NCI-H345 (cell line): ENCODE measurements around the gene TMEM179B.
"Not testable (repeated sequence)": the region's sequence is repeated elsewhere in the genome, so short reads cannot be mapped to it uniquely, and the experiment has no call there.

Experiments used
- DNase-seq: peaks from one replicate; lab custom pipeline; 2025; lab: John Stamatoyannopoulos, UW

Gene TMEM179B, protein sequence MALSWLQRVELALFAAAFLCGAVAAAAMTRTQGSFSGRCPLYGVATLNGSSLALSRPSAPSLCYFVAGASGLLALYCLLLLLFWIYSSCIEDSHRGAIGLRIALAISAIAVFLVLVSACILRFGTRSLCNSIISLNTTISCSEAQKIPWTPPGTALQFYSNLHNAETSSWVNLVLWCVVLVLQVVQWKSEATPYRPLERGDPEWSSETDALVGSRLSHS

GRCh38 chr11:62787005-62787759 is at the start of gene TMEM179B:
Gene TMEM179B (plus strand): TSS chr11:62787402. CDS start chr11:62787432, 30 bp downstream.
- DNase-seq, result peak; percentile 97

- no peak for DNase-seq
Observed at GRCh38 chr11:62747475-62748160, 39.6 kb upstream of the TMEM179B start.

DNA sequence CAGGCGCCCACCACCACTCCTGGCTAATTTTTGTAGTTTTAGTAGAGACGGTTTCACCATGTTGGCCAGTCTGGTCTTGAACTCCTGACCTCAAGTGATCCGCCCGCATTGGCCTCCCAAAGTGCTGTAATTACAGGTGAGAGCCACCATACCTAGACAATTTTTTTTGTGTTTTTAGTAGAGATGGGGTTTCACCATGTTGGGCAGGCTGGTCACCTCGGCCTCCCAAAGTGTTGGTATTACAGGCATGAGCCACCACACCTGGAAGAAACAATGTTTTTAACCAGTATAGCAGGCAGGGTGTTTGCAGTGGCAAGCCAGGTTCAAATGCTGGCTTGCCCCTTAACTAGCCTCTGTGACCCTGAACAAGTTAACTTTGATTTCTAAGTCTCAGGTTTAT is 37.3 kb upstream of the TMEM179B start:
- not testable (repeated sequence) for DNase-seq

DNA sequence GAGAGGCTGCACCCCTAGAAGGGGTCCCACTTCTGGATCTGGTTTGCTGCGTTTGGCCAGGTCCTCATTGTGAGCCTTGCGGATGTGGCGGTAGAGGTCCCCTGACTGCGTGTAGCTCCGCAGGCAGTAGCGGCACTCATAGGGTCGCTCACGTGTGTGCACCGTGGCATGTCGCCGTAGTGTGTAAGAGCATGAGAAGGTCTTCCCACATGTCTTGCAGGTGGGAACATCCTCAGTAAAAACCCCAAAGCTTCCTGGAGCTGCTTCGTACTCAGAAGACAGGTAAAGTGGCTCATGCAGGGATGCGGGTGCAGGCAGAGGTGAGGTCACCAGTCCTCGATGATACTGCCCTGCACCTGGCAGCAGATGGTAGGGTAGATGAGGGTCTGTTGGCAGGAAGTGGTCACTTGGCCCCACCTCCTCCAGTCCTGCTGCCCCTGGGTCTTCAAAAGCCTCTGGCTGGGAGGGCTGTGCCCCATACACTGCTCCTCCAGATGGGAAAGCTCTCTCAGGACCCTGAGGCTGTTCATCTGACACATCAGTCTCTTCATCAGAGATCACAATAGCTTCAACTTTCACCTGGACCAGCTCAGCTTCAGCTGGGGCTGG is 34.9 kb upstream of the TMEM179B start:
- no peak for DNase-seq

DNA sequence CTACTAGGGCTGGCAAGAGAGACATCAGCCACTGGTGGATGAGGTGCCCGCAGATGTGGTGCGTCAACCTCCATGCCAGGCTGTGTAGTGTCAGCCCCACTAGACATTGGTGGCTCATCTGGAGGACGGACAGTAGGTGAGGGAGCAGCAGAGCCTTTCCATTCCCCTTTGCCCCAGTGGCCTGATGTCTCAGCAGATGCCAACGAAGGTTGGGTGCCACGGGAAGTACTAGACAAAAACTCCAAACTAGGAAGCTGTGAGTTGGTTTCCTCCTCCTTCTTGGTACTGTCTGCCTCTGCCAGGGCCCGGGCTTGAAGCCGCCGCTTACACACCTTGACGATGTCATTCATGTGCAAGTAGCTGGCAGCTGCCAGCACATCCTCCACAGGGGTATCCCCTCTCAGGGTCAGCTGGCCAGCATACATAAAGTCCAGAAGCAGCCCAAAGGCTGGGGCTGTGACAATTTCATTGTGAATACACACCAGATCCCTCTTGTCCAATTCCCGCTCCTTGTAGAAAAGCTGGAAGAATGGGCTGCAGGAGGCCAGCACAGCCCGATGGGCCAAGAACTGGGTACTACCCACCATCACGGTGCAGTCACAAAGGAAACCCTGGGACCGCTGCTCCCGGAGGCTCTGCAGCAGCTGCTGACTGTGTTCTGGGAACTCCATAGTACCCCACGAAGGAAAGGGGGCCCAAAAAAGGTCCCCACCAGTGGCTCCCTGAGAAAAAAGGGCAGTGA is 34.0 kb upstream of the TMEM179B start:
- no peak for DNase-seq

DNA sequence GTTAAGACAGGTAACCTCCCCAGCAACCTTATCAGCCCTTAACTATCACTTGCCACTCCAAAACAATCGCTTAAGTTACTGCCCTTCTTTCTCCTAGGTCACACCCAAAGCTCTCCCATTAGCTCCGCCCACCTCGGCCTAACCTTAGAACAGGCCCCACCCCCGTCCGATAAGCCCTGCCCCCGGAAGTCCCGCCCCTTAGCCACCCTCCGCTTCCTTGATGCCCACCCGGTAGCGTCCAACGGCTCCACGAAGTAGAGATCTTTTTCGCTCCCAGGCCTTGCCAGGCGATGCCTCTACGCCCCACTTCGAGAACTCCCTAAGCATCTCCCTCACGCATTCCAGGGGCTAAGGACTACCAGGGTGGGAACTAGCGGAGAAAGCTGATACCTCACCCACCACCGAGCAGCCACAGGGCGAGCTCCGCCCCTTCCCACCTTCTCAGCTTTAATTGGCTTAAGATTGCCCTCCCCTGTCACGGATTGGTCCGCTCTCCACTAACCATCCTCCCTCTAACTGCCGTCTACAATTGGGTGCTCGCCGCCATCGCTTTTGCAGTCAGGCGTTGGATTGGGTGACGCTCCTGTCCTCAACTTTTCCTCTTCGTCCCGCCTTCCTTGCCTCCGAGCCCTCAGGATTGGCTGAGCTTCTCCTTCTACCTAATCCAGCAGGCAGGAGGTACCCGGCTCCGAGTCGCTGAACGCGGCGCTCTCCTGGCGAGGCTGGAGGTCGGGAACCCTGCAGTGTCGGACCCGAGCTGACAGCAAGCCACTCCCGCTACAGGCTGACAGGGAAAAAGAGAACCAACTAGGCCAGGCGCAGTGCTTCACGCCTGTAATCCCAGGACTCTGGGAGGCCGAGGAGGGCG is 33.2 kb upstream of the TMEM179B start, which contains the start of gene ZBTB3:
ZBTB3 (minus strand) TSS at position 425 of the 868 bp plus-strand sequence. CDS start 496 bp downstream, outside the sequence.
- peak; percentile 99 for DNase-seq

GRCh38 chr11:62755086-62755615 is 32.1 kb upstream of the TMEM179B start:
- DNase-seq, result no peak

DNA sequence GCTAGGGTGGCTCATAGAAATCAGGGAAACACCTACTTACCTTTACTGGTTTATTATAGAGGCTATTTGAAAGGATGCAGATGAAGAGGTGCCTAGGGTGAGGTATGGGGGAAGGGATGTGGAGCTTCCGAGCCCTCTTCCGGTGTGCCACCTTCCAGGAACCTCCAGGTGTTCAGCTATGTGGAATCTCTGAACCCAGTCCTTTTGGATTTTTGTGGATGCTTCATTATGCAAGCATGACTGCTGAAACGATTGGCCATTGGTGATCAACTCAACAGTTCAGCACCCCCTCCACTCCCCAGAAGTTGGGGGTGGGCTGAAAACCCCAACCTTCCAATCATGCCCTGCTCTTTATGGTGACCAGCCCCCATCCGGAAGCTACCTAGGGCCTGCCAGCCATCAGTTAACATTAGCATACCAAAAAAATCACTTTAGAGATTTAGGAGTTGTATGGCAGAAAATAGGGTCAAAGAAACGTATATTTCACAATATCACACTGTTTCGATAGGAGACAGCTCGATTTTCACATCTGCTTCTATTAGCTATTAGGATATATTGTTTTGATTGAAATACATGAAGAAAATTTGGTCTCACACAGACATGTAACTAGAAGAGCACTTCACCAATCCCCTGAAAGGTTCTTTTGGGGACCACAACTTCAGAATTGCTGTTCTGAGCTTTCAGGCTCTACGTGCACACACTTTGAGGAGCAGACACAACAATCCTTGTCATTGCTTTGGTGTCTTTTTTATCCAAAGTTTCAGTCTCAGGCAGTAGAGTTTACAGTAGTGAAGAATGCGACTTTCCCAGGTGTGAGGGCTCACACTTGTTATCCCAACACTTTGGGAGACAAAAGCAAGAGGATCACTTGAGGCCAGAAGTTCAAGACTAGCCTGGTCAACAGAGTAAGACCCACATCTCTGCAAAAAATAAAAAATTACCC is 29.1 kb upstream of the TMEM179B start:
- no peak for DNase-seq

DNA sequence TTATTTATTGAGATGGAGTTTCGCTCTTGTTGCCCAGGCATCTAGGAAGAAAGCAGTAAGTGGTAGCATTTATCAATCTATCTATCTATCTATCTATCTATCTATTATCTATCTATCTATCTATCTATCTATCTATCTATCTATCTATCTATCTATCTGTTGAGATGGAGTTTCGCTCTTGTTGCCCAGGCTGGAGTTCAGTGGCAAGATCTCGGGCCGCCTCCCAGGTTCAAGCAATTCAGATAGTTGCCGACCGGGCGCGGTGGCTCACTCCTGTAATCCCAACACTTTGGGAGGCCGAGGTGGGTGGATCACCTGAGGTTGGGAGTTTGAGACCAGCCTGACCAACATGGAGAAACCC is 26.4 kb upstream of the TMEM179B start:
- peak; percentile 7 for DNase-seq

- peak; percentile 50 for DNase-seq
Observed at GRCh38 chr11:62770778-62771143, 16.4 kb upstream of the TMEM179B start.

- peak; percentile 98 for DNase-seq
Observed at GRCh38 chr11:62771144-62772021, 15.8 kb upstream of the TMEM179B start, which contains the start of gene TAF6L. Gene TAF6L (plus strand): TSS chr11:62771396. CDS start chr11:62775784, 4,388 bp downstream.

DNA sequence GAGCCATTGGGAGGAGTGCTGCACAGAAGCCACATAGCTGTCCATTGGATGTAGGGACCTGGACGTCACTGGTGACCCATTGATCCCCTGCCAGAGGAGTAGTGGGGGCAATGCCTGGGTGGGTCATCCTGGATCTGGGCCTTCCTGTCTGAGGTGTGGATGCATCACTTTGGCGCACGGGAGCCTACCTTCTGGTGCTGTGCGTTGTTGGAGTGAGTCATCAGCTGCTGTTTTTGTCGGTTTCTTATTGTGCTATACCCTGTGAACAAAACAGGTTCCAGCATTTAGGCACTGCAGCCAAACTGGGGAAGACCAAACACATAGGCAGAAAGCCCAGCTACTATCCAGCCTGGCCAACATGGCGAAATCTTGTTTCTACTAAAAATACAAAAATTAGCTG is 12.8 kb upstream of the TMEM179B start:
- DNase-seq, result no peak

DNA sequence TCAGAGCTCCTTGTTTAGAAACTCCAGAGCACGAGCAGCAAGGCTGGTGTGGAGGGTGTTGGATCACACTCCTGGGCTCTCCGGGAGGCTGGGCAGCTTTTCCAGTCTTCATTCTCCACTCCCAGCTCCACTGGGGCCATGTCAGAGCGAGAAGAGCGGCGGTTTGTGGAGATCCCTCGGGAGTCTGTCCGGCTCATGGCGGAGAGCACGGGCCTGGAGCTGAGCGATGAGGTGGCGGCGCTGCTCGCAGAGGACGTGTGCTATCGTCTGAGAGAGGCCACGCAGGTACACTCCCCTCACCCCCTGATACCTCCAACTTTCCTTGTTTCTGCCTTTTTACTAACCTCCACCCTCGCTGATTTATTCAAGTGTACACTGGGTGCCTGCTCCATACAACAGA is 11.6 kb upstream of the TMEM179B start:
- no peak for DNase-seq

DNA sequence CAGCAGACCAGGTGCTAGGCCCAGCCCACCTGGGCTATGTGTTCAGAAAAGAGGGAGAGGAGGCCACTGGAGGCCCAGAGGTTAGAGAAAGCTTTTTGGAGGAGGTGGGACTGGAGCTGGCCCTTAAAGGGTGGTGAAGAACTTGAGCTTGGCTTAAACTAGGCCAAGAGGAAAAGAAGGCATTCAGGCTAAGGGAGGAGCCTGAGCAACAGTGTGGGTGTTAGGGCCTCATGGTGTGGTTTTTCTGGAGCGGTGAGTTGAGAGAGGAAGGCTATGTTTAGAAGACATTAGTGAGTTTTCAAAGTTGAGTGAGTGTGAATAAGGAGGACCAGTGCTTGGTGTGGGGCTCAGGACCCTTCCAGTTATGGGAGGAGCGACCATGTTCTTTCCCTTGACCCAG is 9.8 kb upstream of the TMEM179B start:
- DNase-seq, result no peak

DNA sequence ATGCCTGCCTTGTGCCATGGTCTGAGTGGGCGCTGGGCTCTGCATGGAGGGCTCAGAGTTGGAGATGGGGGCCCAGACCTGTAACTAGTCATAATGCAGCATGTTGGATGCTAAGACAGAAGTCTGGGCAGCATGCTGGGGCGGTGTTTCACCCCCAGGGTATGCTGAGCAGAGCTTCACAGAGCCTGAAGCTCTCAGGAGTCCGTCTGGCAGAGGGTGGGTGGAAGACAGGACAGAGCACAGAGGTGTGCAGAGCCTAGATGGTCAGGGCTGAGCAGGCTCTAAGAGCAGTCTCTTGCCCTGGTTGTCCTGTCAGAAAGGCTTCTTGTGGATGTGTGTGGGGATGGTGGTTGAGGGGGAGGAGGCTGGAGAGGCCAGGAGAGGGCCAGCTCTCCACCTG is 8.8 kb upstream of the TMEM179B start:
- DNase-seq, result no peak

DNA sequence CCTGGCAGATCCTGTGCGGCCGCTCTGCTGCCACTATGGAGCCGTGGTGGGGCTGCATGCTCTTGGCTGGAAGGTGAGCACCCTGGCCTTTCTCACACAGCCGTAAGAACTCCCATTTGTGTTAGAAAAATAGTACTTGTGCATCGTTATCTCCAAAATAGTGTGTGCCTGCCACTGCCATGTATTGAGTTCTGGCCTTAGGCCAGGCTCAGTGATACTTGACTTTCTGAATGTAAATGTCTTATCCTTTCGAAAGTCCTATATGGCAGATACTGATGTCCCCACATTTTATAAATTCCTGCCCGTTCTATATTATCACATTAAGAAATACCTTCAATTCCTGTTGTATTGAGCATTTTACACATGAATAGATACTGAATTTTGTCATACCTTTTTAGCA is 4.4 kb upstream of the TMEM179B start:
- no peak for DNase-seq

DNA sequence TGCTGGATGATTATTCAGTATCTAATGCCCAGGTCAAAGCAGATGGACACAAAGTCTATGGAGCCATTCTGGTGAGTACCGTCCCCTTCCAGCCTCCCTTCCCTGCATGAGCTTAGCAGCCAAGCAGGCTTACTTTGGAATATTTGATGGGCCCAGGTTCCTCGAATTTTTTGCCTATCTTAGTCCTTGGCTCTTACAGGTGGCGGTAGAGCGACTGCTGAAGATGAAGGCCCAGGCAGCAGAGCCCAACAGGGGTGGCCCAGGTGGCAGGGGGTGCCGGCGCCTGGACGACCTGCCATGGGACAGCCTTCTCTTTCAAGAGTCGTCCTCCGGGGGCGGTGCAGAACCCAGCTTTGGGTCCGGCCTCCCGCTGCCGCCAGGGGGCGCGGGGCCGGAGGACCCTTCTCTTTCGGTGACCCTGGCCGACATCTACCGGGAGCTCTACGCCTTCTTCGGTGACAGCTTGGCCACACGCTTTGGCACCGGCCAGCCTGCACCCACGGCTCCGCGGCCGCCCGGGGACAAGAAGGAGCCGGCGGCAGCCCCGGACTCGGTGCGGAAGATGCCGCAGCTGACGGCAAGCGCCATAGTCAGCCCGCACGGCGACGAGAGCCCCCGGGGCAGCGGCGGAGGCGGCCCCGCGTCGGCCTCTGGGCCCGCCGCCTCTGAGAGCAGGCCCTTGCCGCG is 741 bp upstream of the TMEM179B start:
- DNase-seq, result peak; percentile 82

- no peak for DNase-seq
Observed at GRCh38 chr11:62788991-62789390, 1.8 kb downstream of the TMEM179B start.
